ENCODE data around the gene SKOR1. TPM values are rescaled to one million over a fixed set of nuclear protein-coding genes. Genes with fewer than 3 reads are reported as not detected.

SKOR1 gene
- total and polyA plus RNA-seq, 4 experiments from 2014 or later, result 0.09 to 0.38 (median 0.30) TPM; not detected in 1

DNA sequence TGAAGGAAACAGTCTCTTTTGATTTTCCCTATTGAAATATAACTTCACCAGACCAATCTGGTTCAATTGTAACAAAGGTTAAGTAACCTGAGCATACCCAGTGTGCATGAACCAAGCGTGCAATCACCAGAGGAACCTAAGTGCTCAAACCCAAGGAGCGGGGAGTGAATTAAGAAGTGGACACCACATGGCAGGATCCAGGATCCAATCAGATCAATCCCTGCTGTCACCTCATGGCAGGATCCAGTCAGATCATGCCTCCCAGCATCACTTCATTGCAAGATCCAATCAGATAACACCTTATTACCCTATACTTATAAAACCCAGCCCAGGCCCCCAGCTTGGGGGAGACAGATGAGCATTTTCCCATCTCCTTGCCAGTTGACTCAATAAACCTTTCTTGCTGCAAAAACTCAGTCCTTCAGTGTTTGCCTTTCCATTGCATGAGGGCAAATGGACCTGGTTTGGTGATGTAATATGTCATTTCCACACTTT lies 53.5 kb downstream of the SKOR1 start:
- CTCF ChIA-PET (ENCODE audit: partially characterized antibody), result no interaction called here
- POLR2A ChIA-PET (ENCODE audit: partially characterized antibody), result no interaction called here
- H3K27me3 ChIP-seq (ENCODE audit: insufficient read depth, low read length), result no peaks in the 10 kb centered on the region
- no peak overlapping the region for H3K4me3 ChIP-seq (ENCODE audit: low read length in 2 of 2)
- Mint-ChIP-seq H3K4me1 (peaks cover 2 to 7% (median 6%) of the 10 kb centered on the region in 4 donors), H3K27me3 (peaks cover 7 to 12% of the 10 kb centered on the region in 2 donors), H3K36me3 (no peaks in the 10 kb centered on the region), H3K27ac (peak overlapping the region in 1 of 7 donors; percentile 3), H3K9me3 (peaks cover 0 to 12% (median 5%) of the 10 kb centered on the region in 8 donors), H3K4me3 (peak overlapping the region in 1 of 8 donors; percentile 9)
- no peaks in the 10 kb centered on the region for H3K36me3 ChIP-seq (ENCODE audit: insufficient read depth, low read length)
- H3K27ac ChIP-seq (ENCODE audit: low read depth, low read length), result no peak overlapping the region
- peaks cover 0 to 1% of the 10 kb centered on the region in 2 donors for H3K9me3 ChIP-seq (ENCODE audit: control insufficient read depth in 1 of 2, low read length in 2 of 2)
- intact Hi-C loops (cut with micrococcal nuclease), result no loop called here
- H3K4me1 ChIP-seq (ENCODE audit: insufficient read depth, low read length), result no peaks in the 10 kb centered on the region
- no peak for DNase-seq

DNA sequence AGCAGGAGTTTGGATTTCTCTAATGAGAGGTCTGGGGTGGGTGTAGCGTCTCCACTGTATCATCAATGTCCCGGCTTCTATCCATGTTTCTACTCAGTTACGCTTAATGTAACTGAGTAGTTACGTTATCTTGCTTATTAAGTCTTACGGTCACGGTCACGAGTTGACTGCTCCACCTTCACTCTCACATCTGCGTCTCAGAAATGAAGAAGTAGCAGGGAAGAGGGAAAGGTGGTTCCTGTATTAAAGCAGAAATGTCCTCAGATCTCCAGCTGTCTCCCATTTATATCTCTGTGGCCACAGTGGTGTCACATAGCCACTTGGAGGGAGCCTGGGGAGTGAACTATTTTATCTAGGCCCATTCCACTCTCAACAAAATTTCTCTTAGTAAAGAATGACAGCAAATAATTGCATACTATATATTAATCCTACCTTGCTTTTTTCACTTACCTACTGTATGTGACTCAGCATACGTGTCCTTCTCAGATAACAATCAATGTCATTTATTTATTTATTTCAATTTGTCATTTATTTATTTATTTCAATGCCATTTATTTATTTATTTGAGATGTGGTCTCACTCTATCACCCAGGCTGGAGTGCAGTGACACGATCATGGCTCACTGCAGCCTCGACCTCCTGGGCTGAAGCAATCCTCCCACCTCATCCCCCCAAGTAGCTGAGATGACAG lies 54.3 kb downstream of the SKOR1 start:
- no peak overlapping the region for H3K27ac ChIP-seq (ENCODE audit: low read depth, low read length)
- H3K9me3 ChIP-seq (ENCODE audit: control insufficient read depth in 1 of 2, low read length in 2 of 2), result no peaks in the 10 kb centered on the region
- H3K27me3 ChIP-seq (ENCODE audit: insufficient read depth, low read length), result no peaks in the 10 kb centered on the region
- no peak for DNase-seq
- peaks cover 6% of the 10 kb centered on the region for H3K4me1 ChIP-seq (ENCODE audit: insufficient read depth, low read length)
- H3K4me3 ChIP-seq (ENCODE audit: low read length in 2 of 2), result no peak overlapping the region
- ChIA-PET CTCF (ENCODE audit: partially characterized antibody) (no interaction called here), POLR2A (ENCODE audit: partially characterized antibody) (no interaction called here)
- no peaks in the 10 kb centered on the region for H3K36me3 ChIP-seq (ENCODE audit: insufficient read depth, low read length)
- H3K4me3 Mint-ChIP-seq, result no peak overlapping the region
- H3K4me1 Mint-ChIP-seq, result peaks cover 2 to 7% (median 6%) of the 10 kb centered on the region in 4 donors
- peaks cover 0 to 4% (median 0%) of the 10 kb centered on the region in 8 donors for H3K9me3 Mint-ChIP-seq
- intact Hi-C loops (cut with micrococcal nuclease), result no loop called here
- H3K27me3 Mint-ChIP-seq, result peaks cover 5 to 10% of the 10 kb centered on the region in 2 donors
- H3K36me3 Mint-ChIP-seq, result no peaks in the 10 kb centered on the region
- H3K27ac Mint-ChIP-seq, result no peak overlapping the region

DNA sequence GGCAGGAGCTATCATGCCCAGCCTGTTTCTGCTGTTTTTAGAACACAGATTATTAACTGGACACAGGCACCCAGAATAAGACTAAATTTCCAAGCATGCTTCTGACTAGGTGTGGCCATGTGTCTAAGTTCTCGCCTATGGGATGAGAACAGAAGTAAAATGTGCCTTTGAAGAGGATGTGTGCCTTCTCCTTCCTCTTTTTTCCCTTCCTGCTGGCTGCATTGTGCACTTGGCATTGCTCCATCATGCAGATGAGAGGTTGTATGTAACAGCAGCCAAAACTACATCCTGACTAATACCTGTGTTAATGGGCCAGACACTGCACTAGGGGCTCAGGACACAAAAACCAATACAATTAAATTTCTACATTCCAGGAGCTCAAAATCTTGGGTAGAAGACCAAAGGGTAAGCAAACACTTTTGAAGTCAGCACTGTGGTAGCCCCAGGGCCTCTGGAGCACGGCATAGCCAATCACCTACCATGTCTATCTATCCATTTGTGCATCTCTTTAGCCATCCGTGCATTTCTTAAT lies 55.4 kb downstream of the SKOR1 start:
- H3K27me3 Mint-ChIP-seq, result peaks cover 10 to 12% of the 10 kb centered on the region in 2 donors
- no peak overlapping the region for H3K27ac Mint-ChIP-seq
- no peak overlapping the region for H3K4me3 Mint-ChIP-seq
- ChIA-PET POLR2A (ENCODE audit: partially characterized antibody) (no interaction called here), CTCF (ENCODE audit: partially characterized antibody) (interaction anchor here (3.4 kb wide), 1 partner anchor 17 kb away, joined by 9 read pairs; no protein-coding TSS in a partner anchor)
- Histone ChIP-seq H3K27ac (ENCODE audit: low read depth, low read length) (no peak overlapping the region), H3K36me3 (ENCODE audit: insufficient read depth, low read length) (no peaks in the 10 kb centered on the region), H3K27me3 (ENCODE audit: insufficient read depth, low read length) (peaks cover 7% of the 10 kb centered on the region), H3K4me1 (ENCODE audit: insufficient read depth, low read length) (peaks cover 10% of the 10 kb centered on the region), H3K4me3 (ENCODE audit: low read length in 2 of 2) (no peak overlapping the region), H3K9me3 (ENCODE audit: control insufficient read depth in 1 of 2, low read length in 2 of 2) (no peaks in the 10 kb centered on the region)
- H3K36me3 Mint-ChIP-seq, result no peaks in the 10 kb centered on the region
- H3K4me1 Mint-ChIP-seq, result peaks cover 2 to 13% (median 8%) of the 10 kb centered on the region in 4 donors
- H3K9me3 Mint-ChIP-seq, result no peaks in the 10 kb centered on the region
- intact Hi-C loops (cut with micrococcal nuclease), result no loop called here
- DNase-seq, result no peak

DNA sequence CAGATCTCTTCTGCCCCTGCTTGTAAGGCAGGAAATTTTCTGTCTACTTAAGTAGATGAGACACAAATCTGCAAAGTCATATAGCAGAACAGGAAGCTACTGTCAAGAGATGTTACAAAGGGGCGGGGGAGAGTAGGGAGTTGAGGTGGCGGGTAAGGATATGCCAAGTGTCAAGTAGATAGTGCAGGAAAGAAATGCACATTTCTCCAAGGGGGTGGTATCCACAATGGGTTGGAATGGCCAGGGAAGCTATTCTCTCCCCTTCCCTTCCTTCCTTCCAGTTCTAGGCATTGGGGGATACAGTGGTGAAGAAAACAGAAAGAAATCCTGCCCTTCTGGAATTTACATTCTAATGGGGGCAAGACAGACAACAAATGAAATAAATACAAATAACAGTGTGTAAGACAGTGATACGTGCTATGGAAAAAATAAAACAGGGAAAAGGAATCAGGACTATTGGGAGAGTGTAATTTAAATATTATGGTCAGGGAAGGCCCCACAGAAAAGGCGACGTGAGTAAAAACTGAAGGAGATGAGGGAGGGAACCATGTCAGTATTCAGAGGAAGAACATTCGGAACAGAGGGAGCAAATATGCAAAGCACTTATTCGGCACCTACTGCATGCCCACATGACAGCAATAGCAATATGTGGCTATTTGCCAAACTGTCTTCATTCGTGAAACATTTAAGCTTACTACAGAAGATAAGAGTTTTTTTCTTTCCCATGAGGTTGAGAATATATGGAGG lies 57.4 kb downstream of the SKOR1 start:
- CTCF ChIA-PET (ENCODE audit: partially characterized antibody), result interaction anchor here (3.4 kb wide), 1 partner anchor 19 kb away, joined by 9 read pairs; no protein-coding TSS in a partner anchor
- no peaks in the 10 kb centered on the region for H3K36me3 ChIP-seq (ENCODE audit: insufficient read depth, low read length)
- POLR2A ChIA-PET (ENCODE audit: partially characterized antibody), result no interaction called here
- intact Hi-C loops (cut with micrococcal nuclease), result no loop called here
- H3K4me3 Mint-ChIP-seq, result peak overlapping the region in 5 of 8 donors; percentile 7 to 55 (median 44)
- H3K4me1 ChIP-seq (ENCODE audit: insufficient read depth, low read length), result peaks cover 10% of the 10 kb centered on the region
- H3K4me1 Mint-ChIP-seq, result peaks cover 2 to 13% (median 8%) of the 10 kb centered on the region in 4 donors
- no peaks in the 10 kb centered on the region for H3K36me3 Mint-ChIP-seq
- H3K9me3 Mint-ChIP-seq, result no peaks in the 10 kb centered on the region
- H3K27me3 ChIP-seq (ENCODE audit: insufficient read depth, low read length), result peaks cover 9% of the 10 kb centered on the region
- H3K4me3 ChIP-seq (ENCODE audit: low read length in 2 of 2), result no peak overlapping the region
- no peaks in the 10 kb centered on the region for H3K9me3 ChIP-seq (ENCODE audit: control insufficient read depth in 1 of 2, low read length in 2 of 2)
- DNase-seq, result no peak
- H3K27ac ChIP-seq (ENCODE audit: low read depth, low read length), result no peak overlapping the region
- H3K27ac Mint-ChIP-seq, result peak overlapping the region in 1 of 7 donors; percentile 41
- H3K27me3 Mint-ChIP-seq, result peaks cover 10 to 16% of the 10 kb centered on the region in 2 donors

DNA sequence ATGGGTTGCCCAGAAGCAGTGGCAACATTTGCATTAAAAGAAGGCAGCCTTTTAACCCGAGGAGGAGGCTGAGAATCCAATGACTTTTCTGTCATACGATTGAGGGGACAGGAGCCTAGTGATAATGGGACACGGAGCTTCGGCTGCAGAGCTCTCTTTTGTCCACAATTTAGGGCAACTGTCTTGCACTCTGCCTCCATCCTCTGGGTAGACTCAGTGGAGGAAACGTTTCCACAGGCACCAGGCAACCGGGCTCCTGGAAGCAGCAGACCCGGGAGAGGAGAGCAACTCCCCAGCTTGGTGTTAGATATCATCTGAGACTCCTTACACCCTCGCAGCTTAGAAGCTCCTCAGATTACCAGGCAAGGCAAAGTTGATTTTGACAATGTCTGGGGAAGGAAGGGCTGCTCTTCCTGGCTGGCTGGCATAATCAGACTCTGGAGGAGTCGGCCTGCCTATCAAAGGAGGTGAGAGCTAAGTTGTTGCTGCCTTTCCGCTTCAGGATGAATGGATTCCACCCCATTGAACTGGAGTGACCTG lies 58.0 kb downstream of the SKOR1 start:
- Mint-ChIP-seq H3K27ac (no peak overlapping the region), H3K4me3 (peak overlapping the region in 1 of 8 donors; percentile 44), H3K36me3 (no peaks in the 10 kb centered on the region), H3K27me3 (peaks cover 10 to 21% of the 10 kb centered on the region in 2 donors), H3K9me3 (no peaks in the 10 kb centered on the region), H3K4me1 (peaks cover 2 to 13% (median 8%) of the 10 kb centered on the region in 4 donors)
- Histone ChIP-seq H3K4me3 (ENCODE audit: low read length in 2 of 2) (no peak overlapping the region), H3K27ac (ENCODE audit: low read depth, low read length) (no peak overlapping the region), H3K4me1 (ENCODE audit: insufficient read depth, low read length) (peaks cover 10% of the 10 kb centered on the region), H3K9me3 (ENCODE audit: control insufficient read depth in 1 of 2, low read length in 2 of 2) (no peaks in the 10 kb centered on the region), H3K36me3 (ENCODE audit: insufficient read depth, low read length) (no peaks in the 10 kb centered on the region), H3K27me3 (ENCODE audit: insufficient read depth, low read length) (peaks cover 9% of the 10 kb centered on the region)
- intact Hi-C loops (cut with micrococcal nuclease), result no loop called here
- CTCF ChIA-PET (ENCODE audit: partially characterized antibody), result interaction anchor here (3.4 kb wide), 1 partner anchor 20 kb away, joined by 9 read pairs; no protein-coding TSS in a partner anchor
- POLR2A ChIA-PET (ENCODE audit: partially characterized antibody), result no interaction called here
- DNase-seq, result no peak

DNA sequence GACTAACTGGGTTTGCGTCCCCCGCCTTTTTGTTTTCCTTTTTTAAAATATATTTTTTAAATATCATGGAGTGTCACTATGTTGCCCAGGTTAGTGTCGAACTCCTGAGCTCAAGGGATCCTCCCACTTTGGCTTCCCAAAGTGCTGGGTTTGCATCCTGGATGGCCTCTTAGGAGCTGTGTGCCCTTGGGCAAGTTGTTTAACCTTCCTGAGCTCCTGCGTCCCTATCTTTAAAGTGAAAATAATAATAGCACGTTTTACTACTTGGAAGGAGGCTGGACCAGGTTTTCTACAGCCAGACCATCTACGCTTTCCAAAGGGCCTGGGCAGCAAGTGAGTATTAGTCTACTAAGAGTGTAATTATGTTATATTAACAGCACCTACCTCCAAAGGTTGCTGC lies 58.7 kb downstream of the SKOR1 start:
- peaks cover 9% of the 10 kb centered on the region for H3K27me3 ChIP-seq (ENCODE audit: insufficient read depth, low read length)
- peaks cover 10% of the 10 kb centered on the region for H3K4me1 ChIP-seq (ENCODE audit: insufficient read depth, low read length)
- H3K9me3 Mint-ChIP-seq, result no peaks in the 10 kb centered on the region
- peaks cover 2 to 13% (median 8%) of the 10 kb centered on the region in 4 donors for H3K4me1 Mint-ChIP-seq
- no peak overlapping the region for H3K27ac Mint-ChIP-seq
- DNase-seq, result no peak
- intact Hi-C loops (cut with micrococcal nuclease), result no loop called here
- peak overlapping the region; percentile 4 to 87 (median 75) for H3K4me3 Mint-ChIP-seq
- H3K4me3 ChIP-seq (ENCODE audit: low read length in 2 of 2), result peak overlapping the region in 1 of 2 donors; percentile 13
- peaks cover 15 to 23% of the 10 kb centered on the region in 2 donors for H3K27me3 Mint-ChIP-seq
- H3K36me3 Mint-ChIP-seq, result no peaks in the 10 kb centered on the region
- POLR2A ChIA-PET (ENCODE audit: partially characterized antibody), result no interaction called here
- H3K36me3 ChIP-seq (ENCODE audit: insufficient read depth, low read length), result no peaks in the 10 kb centered on the region
- H3K9me3 ChIP-seq (ENCODE audit: control insufficient read depth in 1 of 2, low read length in 2 of 2), result no peaks in the 10 kb centered on the region
- CTCF ChIA-PET (ENCODE audit: partially characterized antibody), result interaction anchor here (3.4 kb wide), 1 partner anchor 21 kb away, joined by 9 read pairs; no protein-coding TSS in a partner anchor
- H3K27ac ChIP-seq (ENCODE audit: low read depth, low read length), result no peak overlapping the region

All from CD4-positive, alpha-beta memory T cell (primary cell).